ENCODE results near the gene TMEM42. TPM values are rescaled to one million over a fixed set of nuclear protein-coding genes. Genes with fewer than 3 reads are reported as not detected.
A peak's percentile ranks its signal among the peaks of the same experiment; 100 is the strongest.

The TMEM42 gene
- total RNA-seq, 1 donor from 2014 or later, result 9.6 TPM

DNA sequence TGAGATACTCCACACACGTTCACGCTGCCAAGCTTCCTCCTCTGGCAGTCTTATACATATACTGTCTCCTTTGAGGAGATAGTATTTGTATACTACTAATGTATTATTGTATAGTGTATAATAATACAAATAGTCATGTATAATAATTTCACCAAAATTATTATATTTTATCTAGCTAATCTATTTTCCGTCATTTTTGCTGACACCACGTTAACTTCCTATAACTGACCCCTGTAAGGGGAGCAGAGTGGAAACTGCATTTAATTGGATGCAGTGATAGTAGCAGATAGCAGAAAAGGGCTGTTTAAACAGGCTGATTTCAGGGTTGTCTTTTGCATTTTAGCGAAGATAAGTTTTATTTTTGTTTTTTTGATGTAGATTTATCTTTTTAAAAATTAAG lies 30.5 kb upstream of the TMEM42 start:
- TF ChIP-seq, protein P1, sequence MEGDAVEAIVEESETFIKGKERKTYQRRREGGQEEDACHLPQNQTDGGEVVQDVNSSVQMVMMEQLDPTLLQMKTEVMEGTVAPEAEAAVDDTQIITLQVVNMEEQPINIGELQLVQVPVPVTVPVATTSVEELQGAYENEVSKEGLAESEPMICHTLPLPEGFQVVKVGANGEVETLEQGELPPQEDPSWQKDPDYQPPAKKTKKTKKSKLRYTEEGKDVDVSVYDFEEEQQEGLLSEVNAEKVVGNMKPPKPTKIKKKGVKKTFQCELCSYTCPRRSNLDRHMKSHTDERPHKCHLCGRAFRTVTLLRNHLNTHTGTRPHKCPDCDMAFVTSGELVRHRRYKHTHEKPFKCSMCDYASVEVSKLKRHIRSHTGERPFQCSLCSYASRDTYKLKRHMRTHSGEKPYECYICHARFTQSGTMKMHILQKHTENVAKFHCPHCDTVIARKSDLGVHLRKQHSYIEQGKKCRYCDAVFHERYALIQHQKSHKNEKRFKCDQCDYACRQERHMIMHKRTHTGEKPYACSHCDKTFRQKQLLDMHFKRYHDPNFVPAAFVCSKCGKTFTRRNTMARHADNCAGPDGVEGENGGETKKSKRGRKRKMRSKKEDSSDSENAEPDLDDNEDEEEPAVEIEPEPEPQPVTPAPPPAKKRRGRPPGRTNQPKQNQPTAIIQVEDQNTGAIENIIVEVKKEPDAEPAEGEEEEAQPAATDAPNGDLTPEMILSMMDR (IDR thresholded peaks at IDR 0.05; ENCODE audit: partially characterized antibody, unreplicated experiment), result no peak
- H3K4me3 Mint-ChIP-seq (ENCODE audit: unreplicated experiment), result no peak overlapping the region
- no peak overlapping the region for H3K27ac Mint-ChIP-seq (ENCODE audit: unreplicated experiment)
- H3K4me1 Mint-ChIP-seq (ENCODE audit: low read depth, unreplicated experiment), result no peaks in the 10 kb centered on the region
- peaks cover 5% of the 10 kb centered on the region for H3K36me3 Mint-ChIP-seq (ENCODE audit: unreplicated experiment)
- no peaks in the 10 kb centered on the region for H3K9me3 Mint-ChIP-seq (ENCODE audit: unreplicated experiment)
- no peaks in the 10 kb centered on the region for H3K27me3 Mint-ChIP-seq (ENCODE audit: unreplicated experiment)
- DNase-seq, result no peak

- no peak for DNase-seq
- Mint-ChIP-seq H3K27me3 (ENCODE audit: unreplicated experiment) (no peaks in the 10 kb centered on the region), H3K4me1 (ENCODE audit: low read depth, unreplicated experiment) (no peaks in the 10 kb centered on the region), H3K9me3 (ENCODE audit: unreplicated experiment) (no peaks in the 10 kb centered on the region), H3K36me3 (ENCODE audit: unreplicated experiment) (peaks cover 12% of the 10 kb centered on the region), H3K4me3 (ENCODE audit: unreplicated experiment) (no peak overlapping the region), H3K27ac (ENCODE audit: unreplicated experiment) (no peak overlapping the region)
- TF ChIP-seq, protein P1 (IDR thresholded peaks at IDR 0.05; ENCODE audit: partially characterized antibody, unreplicated experiment), result no peak
Measured at GRCh38 chr3:44832032-44832431, 29.7 kb upstream of the TMEM42 start.

GRCh38 chr3:44832965-44833364 lies 28.7 kb upstream of the TMEM42 start:
- Mint-ChIP-seq H3K4me3 (ENCODE audit: unreplicated experiment) (no peak overlapping the region), H3K9me3 (ENCODE audit: unreplicated experiment) (no peaks in the 10 kb centered on the region), H3K36me3 (ENCODE audit: unreplicated experiment) (peaks cover 14% of the 10 kb centered on the region), H3K27me3 (ENCODE audit: unreplicated experiment) (no peaks in the 10 kb centered on the region), H3K4me1 (ENCODE audit: low read depth, unreplicated experiment) (no peaks in the 10 kb centered on the region), H3K27ac (ENCODE audit: unreplicated experiment) (no peak overlapping the region)
- TF ChIP-seq, protein P1 (IDR thresholded peaks at IDR 0.05; ENCODE audit: partially characterized antibody, unreplicated experiment), result no peak
- DNase-seq, result no peak

GRCh38 chr3:44833394-44833793 lies 28.3 kb upstream of the TMEM42 start:
- Mint-ChIP-seq H3K4me1 (ENCODE audit: low read depth, unreplicated experiment) (no peaks in the 10 kb centered on the region), H3K9me3 (ENCODE audit: unreplicated experiment) (no peaks in the 10 kb centered on the region), H3K27me3 (ENCODE audit: unreplicated experiment) (no peaks in the 10 kb centered on the region), H3K27ac (ENCODE audit: unreplicated experiment) (peak overlapping the region; percentile 33), H3K36me3 (ENCODE audit: unreplicated experiment) (peaks cover 14% of the 10 kb centered on the region), H3K4me3 (ENCODE audit: unreplicated experiment) (no peak overlapping the region)
- TF ChIP-seq, protein P1 (IDR thresholded peaks at IDR 0.05; ENCODE audit: partially characterized antibody, unreplicated experiment), result no peak
- DNase-seq, result no peak

DNA sequence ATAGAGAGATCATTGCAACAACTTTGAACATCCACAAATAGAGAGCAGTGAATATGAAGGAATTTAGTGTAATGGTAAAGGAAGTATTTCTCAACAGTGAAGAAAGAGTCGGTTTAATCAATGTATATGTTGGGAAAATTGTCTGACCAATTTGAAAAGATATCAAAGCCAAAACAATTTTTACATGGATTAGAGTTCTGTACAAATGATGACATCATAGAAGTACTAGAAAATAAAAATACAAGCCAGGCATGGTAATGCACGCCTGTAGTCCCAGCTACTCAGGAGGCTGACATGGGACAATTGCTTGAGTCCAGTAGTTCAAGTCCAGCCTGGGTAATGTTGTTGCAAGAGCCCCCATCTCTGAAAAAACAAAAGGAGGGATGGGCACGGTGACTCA lies 26.0 kb upstream of the TMEM42 start:
- Mint-ChIP-seq H3K9me3 (ENCODE audit: unreplicated experiment) (no peaks in the 10 kb centered on the region), H3K36me3 (ENCODE audit: unreplicated experiment) (peaks cover 14% of the 10 kb centered on the region), H3K4me3 (ENCODE audit: unreplicated experiment) (no peak overlapping the region), H3K4me1 (ENCODE audit: low read depth, unreplicated experiment) (no peaks in the 10 kb centered on the region), H3K27ac (ENCODE audit: unreplicated experiment) (no peak overlapping the region), H3K27me3 (ENCODE audit: unreplicated experiment) (no peaks in the 10 kb centered on the region)
- no peak for DNase-seq
- TF ChIP-seq, protein P1 (IDR thresholded peaks at IDR 0.05; ENCODE audit: partially characterized antibody, unreplicated experiment), result no peak

All from glutamatergic neuron (in vitro differentiated cells).